Right ventricle myocardium inferior (tissue), 1 donor: ENCODE measurements around the gene LRRN1. TPM values are rescaled to one million over a fixed set of nuclear protein-coding genes. Genes with fewer than 3 reads are reported as not detected.

Source experiments
- ATAC-seq: fragments of 200-7000 bp; cut with Tn5 transposase; one replicate; pipeline ENCODE4 v1.9.1; 2020; ENCODE audit warnings: mild to moderate bottlenecking, moderate library complexity
- DNase-seq: peaks from one replicate; pipeline ENCODE4 v3.0.0; 2021; ENCODE audit errors: missing footprints
- intact Hi-C: fragments of 100-400 bp; cut with DNase I; formaldehyde crosslinking; loops from one replicate; pipeline ENCODE4 v1.11.0; 2022
- long read RNA-seq: library from polyadenylated mRNA; unstranded; transcript quantifications from one replicate; pipeline ENCODE4 v2.0.0, GENCODE V29; 2021
- total RNA-seq: library from RNA; stranded (reverse); fragmentation: NEBNext Ultra II Directional; extraction: Animal tissue kit (Norgen Biotek cat#: 25700); gene quantifications from one replicate; pipeline ENCODE4 v1.2.1, GENCODE V29; 2021
- donor health status: DM: no; HTN: yes; CAD: no; lungs with severe emphysema.

Gene LRRN1
- 0.11 TPM for total RNA-seq
- long read RNA-seq, result 0 reads

GRCh38 chr3:3799173-3800079 is at the start of gene LRRN1:
TSS of gene LRRN1 (plus strand) at chr3:3799431. CDS start at chr3:3844642, 45,211 bp downstream.
- intact Hi-C loops, result no loop called here
- DNase-seq (peak; percentile 76), ATAC-seq (peak; percentile 78)

GRCh38 chr3:3753416-3753815 is 45.8 kb upstream of the LRRN1 start:
- DNase-seq (no peak), ATAC-seq (no peak)
- intact Hi-C loops, result no loop called here

DNA sequence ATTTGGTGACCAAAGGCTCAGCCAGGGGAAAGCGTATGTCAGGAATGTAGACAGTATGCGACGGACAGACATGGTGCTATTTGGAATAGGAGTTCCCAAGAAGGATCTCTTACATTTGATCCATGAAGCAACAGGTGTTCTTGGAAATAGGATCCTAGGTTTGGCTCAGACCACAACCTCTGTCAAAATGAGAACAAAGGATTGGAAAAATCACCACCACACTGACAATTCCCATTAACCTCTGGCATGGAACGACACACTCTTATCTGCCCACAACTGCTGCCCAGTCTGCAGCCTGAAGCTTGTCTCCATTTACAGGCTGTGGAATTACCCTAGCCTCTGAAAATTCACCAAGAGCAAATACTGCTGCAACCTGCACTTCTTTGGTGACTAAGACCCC is 33.6 kb upstream of the LRRN1 start:
- ATAC-seq (no peak), DNase-seq (no peak)
- intact Hi-C loops, result no loop called here

DNA sequence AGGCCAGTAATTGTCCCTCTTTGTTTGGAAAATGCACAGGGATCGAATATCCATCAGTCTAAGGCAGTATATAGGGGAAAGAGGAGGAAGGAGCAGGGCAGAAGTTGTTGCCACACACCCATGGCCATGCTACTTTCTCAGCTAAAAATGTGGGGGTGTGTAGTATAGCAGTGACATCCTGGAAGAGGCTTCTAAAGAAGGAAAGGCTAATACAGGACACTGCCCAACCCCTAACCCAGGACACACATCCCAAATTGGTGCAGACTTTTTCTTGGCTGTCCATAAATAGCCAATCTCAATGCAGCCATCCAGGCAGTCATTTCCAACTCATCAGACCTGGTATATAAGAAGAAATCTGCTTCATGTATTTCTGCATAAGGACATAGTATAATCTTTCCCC is 33.1 kb upstream of the LRRN1 start:
- DNase-seq (no peak), ATAC-seq (no peak)
- intact Hi-C loops, result no loop called here

GRCh38 chr3:3771094-3771493 is 28.1 kb upstream of the LRRN1 start:
- ATAC-seq (no peak), DNase-seq (no peak)
- intact Hi-C loops, result no loop called here

- intact Hi-C loops, result no loop called here
- no peak for ATAC-seq
- no peak for DNase-seq
Measured at GRCh38 chr3:3771567-3771966, 27.7 kb upstream of the LRRN1 start.

DNA sequence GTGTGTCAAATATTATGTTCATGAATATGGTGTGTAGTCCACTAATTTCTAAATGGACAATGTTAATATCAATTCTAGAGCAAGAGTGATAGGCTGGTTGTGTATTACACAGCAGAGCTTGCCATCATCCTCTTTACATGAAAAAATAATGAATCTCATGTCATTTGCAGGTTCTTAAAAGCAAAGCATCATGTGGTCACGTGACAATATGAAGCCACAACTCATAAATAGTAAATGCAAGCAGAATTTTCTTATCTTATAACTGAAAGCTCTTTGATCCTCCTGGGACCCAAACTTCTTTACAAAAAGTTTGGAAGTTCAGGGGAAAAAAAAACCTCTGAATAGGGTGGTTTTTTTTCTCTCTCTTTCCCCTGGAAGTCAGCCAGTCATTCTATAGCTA is 26.9 kb upstream of the LRRN1 start:
- ATAC-seq (no peak), DNase-seq (no peak)
- intact Hi-C loops, result no loop called here

DNA sequence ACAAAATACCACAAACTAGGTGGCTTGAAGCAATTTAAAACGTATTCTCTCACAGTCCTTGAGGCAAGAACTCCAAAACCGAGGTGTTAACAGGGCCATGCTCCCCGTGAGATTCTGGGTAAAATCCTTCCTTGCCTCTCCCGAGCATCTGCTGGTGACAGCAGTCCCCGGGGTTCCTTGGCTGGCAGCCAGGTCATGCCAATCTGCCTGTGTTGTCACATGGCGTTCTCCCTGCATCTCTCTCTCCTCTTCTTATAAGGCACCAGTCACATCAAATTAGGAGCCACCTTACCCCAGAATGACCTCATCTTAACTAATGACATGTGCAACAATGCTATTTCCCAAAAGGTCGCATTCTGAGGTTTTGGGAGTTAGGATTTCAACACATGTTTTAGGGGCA is 26.3 kb upstream of the LRRN1 start:
- DNase-seq (no peak), ATAC-seq (no peak)
- intact Hi-C loops, result no loop called here

DNA sequence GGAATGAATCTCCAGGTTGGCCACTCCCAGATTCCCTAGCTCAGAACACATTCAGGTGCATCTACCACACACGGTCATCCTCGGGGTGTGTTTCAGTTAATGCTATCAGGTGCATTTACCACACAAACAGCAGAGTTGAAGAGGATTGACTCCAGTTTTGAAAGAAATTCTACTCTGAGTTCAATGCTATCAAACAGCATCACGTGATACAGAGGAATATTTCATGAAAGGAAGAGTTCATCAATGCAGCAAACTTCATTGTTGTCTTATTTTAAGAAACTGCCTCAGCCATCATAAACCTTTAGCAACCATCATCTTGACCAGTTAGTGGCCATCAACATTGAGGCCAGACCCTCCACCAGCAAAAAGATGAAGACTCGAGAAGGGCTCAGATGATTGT is 22.6 kb upstream of the LRRN1 start:
- DNase-seq (no peak), ATAC-seq (no peak)
- intact Hi-C loops, result no loop called here

DNA sequence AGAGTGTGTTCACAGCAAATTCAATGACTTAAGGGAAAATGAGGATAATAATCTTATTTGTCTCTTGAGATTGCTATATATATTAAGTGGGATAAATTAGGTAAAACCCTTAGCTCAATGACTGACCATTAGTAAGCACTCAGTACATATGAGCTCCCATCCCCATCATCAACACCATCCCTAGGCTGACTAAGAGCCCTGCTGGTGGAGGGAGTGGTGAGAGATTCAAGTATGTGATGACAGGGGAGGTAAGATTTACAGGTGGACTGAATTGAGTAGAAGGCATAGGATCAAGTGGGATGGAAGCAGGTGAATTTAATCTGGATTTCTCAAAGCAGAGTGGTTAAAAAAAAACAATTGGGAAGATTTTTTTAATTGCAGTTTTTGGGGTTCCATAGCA is 21.0 kb upstream of the LRRN1 start:
- DNase-seq (no peak), ATAC-seq (no peak)
- intact Hi-C loops, result no loop called here

- no peak for ATAC-seq
- intact Hi-C loops, result no loop called here
- no peak for DNase-seq
Measured at GRCh38 chr3:3778641-3779270, 20.5 kb upstream of the LRRN1 start.

DNA sequence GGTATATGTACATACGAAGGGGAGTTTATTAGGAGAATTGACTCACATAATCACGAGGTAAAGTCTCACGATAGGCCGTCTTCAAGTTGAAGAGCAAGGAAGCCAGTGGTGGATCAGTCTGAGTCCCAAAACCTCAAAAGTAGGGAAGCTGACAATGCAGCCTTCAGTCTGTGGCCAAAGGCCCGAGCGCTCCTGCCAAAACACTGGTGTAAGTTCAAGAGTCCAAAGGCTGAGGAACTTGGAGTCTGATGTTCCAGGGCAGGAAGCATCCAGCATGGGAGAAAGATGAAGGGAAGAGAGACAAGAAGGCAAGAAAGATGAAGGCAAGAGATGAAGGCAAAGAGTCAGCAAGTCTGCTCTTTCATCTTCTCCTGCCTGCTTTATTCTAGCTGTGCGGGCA is 16.8 kb upstream of the LRRN1 start:
- intact Hi-C loops, result no loop called here

DNA sequence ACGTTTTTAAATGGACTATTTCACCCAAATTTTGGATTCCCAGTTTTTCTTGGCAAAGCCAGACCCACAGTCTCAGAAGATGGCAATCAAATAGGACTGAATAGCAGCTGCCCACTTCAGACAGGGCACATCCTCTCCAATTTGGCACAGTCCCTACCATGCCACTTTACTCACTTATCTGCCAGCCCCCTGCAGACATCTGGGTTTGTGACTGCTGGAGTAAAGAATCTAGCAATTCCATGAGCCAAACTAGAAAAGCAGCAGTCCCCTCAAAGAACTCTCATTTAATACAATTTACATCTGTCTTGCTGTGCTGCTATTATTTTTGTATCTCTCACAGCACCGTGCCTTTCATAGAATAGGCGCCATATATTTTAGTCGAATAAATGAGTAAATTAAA is 16.0 kb upstream of the LRRN1 start:
- ATAC-seq (no peak), DNase-seq (no peak)
- intact Hi-C loops, result no loop called here

More for the DNA sequence above, 16.8 kb upstream of the LRRN1 start:
- DNase-seq (no peak), ATAC-seq (no peak)

- no peak for DNase-seq
- ATAC-seq, result no peak
- intact Hi-C loops, result no loop called here
Measured at GRCh38 chr3:3783696-3784095, 15.5 kb upstream of the LRRN1 start.

DNA sequence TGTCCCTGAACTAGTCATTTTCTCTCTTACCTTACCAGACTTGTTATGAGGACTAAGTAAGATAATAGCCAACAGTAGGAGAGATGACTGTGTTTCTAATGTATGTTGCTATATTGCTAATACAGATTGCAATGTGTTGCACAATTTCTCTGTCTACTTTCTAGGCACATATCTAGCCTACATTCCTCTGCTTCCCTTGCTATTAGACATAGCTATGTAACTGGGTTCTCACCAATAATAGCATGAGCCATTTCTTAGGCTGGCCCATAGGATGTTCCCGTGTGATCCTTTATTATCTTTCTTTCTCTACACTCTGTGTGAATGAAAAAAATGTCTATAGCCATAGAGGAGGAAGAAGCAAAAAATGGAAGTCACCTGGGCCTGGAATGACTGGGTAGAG is 6.8 kb upstream of the LRRN1 start:
- intact Hi-C loops, result no loop called here
- DNase-seq, result no peak
- ATAC-seq, result no peak

DNA sequence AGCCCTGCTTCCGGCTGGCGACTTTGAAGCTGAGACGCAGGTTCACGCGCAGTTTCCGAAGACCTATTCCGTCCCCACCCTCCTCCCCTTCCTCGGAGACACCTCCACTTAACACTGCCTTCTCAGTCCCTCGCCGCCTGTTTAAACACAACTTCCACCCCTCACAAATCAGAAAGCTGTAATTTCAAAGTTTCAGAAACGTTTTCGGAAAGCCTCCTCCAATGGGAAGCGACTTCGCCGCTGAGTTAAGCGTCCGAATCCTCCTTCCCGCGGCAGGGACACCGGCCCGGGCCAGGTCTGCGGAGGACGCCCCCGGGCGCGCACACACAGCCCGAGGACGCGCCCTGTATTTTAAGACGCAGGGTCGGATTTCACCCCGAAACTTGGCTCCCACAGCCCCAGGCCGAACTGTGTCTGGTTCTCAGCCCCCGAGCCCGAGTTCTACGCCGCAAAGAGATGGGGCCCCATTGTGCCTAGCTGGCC is 559 bp upstream of the LRRN1 start:
- intact Hi-C loops, result no loop called here
- DNase-seq (peak; percentile 63), ATAC-seq (peak; percentile 35)

GRCh38 chr3:3800080-3800455 is 837 bp downstream of the LRRN1 start:
- no peak for ATAC-seq
- intact Hi-C loops, result no loop called here
- DNase-seq, result peak; percentile 65

DNA sequence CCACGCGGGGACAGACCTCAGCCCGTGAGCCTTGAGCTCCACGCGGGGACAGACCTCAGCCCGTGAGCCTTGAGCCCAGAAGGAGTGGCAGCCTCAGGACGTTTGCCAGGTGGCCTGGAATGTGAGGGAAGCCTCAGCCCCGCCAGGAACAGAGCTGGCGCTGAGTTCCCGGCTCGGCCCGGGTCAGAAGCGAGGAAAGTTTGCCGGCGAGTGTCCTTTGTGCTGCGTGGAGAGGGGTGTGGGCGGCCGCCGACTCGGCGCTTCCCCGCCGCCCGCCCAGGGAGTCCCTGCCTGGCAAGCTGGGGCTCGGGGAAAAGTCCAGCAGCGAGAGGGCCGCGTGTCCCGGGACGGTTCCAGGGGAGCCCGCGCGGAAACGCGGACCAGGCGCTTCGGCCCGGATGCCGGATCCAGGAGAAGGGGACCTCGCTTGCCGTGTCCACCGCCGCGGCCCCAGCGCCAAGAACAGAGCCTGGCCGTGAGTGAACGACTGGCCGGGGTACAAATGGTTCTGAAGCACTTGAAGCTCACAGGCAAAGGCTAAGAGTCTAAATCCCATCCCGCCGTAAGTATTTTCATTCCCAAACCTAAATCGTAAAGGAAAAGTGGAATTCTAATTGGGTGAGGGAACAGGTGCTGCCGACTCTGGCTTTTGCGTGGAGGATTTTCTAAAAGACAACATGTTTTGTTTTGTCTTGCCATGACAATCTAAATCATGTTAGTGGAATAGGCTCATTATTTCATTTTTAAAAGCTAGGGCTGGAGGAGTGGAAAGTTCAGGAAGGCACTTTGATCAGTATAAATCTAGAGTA is 1.7 kb downstream of the LRRN1 start:
- ATAC-seq (peak; percentile 45), DNase-seq (peak; percentile 70)
- intact Hi-C loops, result no loop called here

GRCh38 chr3:3801494-3801841 is 2.2 kb downstream of the LRRN1 start:
- ATAC-seq (no peak), DNase-seq (no peak)
- intact Hi-C loops, result no loop called here

GRCh38 chr3:3802046-3802445 is 2.8 kb downstream of the LRRN1 start:
- no peak for DNase-seq
- ATAC-seq, result no peak
- intact Hi-C loops, result no loop called here
